Kidney epithelial cell (primary cell): Measurements from ENCODE around the gene NYAP1. TPM values are rescaled to one million over a fixed set of nuclear protein-coding genes. Genes with fewer than 3 reads are reported as not detected.

ENCODE experiments used
- DNase-seq: peaks from one replicate; pipeline ENCODE4 v3.0.0-alpha.2; 2010; ENCODE audit warnings: low read depth
- H3K27me3 ChIP-seq: 2 replicates; pipeline ENCODE4 v1.6.0; 2011; ENCODE audit warnings: low read length; ENCODE audit not compliant: control insufficient read depth, insufficient read depth
- H3K36me3 ChIP-seq: 2 replicates; pipeline ENCODE4 v1.5.1; 2011; ENCODE audit warnings: low read length; ENCODE audit not compliant: control insufficient read depth, insufficient read depth
- H3K4me3 ChIP-seq: 2 replicates; pipeline ENCODE4 v1.5.1; 2011; ENCODE audit warnings: low read depth, mild to moderate bottlenecking, control low read depth, low read length
- total RNA-seq: library from RNA; depleted of rRNA; stranded (reverse); fragments of >200 nt; gene quantifications from 2 replicates; pipeline ENCODE4 v1.2.3, GENCODE V29; 2015
- TF ChIP-seq, protein P1 (sequence below): IDR thresholded peaks from 2 replicates; pipeline ENCODE4 v1.5.1; 2011; ENCODE audit warnings: mild to moderate bottlenecking, moderate library complexity, low read length, control low read depth, inconsistent platforms; ENCODE audit not compliant: insufficient read depth, poor library complexity, severe bottlenecking

Gene NYAP1
- total RNA-seq, 1 donor from 2014 or later = 0.46 TPM

DNA sequence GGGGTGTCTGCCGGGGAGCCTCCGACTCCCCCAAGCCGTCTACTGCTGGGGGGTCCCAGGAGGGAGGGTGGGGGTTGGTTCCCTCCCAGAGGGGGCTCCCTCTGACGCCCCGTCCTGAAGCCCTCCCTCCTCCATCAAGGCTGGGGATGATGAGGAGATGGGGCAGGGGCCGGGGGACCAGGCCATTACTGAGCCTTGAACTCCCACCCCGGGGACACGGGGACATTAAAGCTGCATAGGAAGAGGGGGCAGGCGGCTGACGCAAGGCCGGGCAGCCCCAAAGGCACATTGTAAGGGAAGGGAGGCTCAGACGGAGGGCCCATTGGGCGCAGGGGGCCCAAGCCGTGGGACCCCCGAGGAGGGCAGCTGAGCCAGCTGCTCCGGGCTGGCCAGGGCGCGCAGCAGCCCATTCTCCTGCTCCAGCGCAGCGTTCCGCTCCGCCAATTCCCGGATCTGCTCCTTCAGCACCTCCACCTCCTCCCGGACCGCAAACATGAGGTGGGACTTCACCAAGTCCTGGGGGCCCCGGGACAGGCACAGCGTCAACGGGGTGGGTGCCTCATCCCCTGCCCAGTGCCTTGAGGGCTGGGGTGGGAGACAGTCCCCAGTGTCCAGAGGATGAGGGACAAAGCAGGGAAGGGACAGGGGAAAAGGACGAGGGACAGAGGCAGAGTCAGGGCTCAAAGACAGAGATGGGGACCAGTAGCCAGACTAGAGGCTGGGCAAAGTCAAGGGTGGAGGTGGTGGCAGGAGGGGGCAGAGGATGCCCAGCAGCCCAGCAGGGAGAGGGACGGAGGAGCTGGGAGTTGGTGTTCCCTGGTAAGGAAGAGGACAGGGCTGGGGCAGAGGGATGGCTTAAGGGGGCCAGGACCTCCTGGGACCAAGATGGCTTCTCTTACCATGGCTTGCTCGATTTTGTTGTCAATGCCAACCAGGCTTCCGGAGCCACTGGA lies 16.8 kb upstream of the NYAP1 start:
- no peaks in the 10 kb centered on the region for H3K36me3 ChIP-seq
- no peaks in the 10 kb centered on the region for H3K27me3 ChIP-seq
- DNase-seq = no peak
- TF ChIP-seq, protein P1, sequence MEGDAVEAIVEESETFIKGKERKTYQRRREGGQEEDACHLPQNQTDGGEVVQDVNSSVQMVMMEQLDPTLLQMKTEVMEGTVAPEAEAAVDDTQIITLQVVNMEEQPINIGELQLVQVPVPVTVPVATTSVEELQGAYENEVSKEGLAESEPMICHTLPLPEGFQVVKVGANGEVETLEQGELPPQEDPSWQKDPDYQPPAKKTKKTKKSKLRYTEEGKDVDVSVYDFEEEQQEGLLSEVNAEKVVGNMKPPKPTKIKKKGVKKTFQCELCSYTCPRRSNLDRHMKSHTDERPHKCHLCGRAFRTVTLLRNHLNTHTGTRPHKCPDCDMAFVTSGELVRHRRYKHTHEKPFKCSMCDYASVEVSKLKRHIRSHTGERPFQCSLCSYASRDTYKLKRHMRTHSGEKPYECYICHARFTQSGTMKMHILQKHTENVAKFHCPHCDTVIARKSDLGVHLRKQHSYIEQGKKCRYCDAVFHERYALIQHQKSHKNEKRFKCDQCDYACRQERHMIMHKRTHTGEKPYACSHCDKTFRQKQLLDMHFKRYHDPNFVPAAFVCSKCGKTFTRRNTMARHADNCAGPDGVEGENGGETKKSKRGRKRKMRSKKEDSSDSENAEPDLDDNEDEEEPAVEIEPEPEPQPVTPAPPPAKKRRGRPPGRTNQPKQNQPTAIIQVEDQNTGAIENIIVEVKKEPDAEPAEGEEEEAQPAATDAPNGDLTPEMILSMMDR = no peak
- H3K4me3 ChIP-seq = no peak overlapping the region

DNA sequence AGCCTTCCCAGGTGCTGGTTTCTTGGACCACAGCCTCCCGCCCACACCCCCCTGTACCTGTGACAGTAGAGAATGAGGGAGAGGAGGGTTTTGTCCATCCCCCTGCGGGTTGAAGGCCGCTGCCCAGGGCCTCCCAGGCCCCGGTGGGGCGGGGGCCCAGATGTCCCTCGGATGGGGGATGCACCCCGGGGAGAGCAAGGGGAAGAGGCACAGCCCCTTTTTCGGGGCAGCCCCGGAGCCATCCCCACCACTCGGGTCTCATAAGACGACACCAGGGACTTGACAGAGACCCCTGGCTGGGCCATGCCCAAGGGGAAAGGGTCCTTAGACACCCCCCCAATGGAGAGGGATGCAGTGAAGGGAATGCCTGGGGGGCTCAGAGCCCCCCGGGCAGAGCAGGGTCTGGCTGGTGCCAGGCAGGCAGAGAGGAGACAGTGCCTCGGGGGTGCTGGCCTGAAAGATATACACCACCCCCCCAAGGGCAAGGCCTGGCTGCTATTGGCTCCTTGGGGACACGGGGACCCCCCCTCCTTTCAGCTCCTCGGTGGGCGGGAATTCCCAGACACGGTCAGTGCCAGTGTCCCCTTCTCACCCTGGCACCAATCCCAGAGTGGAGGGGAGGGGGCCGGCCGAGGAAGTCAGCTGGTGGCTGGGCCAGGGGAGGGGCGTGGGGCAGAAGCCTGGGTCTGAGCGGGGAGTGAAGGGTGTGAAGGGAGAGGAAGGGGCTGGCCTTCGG lies 15.9 kb upstream of the NYAP1 start:
- Histone ChIP-seq H3K4me3 (no peak overlapping the region), H3K36me3 (no peaks in the 10 kb centered on the region), H3K27me3 (no peaks in the 10 kb centered on the region)
- DNase-seq = no peak
- TF ChIP-seq, protein P1 = no peak

DNA sequence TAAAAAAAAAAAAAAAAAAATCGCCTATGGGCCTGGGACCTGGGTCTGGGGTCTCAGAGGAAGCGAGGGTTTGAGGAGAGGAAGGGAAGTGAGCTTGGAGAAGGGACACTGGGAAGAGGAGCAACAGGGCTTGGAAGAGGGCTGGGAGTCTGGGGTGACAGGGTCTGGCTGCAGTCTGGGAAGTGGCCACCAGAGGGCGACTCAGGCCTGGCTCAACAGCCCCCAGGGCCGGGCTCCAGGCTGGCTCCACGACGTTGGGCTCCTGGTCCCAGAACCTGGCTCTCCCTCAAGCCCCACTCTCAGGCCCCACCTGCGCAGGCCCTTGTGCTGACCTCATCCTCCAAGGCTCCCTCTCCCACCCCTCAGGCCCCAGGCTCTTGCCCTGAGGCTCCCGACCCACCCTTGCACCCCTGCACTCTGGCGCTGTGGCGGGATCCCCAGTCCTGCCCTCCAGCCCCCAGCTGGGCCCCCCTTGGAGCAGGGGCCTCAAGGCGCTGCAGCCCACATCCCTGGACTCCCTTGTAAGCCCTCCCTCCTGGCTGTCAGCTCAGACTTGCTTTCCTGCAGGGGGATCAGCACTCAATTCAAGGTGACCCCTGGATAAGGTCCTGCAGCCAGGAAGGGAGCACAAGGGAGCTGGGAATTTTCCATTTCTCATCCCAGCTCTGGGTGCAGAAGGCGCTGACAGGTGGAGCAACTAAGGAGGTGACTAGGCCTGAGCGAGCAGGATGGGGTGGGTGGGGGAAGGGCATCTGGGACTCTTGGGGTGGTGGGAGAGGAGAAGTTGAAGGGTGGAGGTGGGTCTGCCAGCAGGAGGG lies 14.3 kb upstream of the NYAP1 start:
- Histone ChIP-seq H3K36me3 (peaks cover 2% of the 10 kb centered on the region), H3K27me3 (no peaks in the 10 kb centered on the region), H3K4me3 (no peak overlapping the region)
- DNase-seq = no peak
- TF ChIP-seq, protein P1 = peak; percentile 97

DNA sequence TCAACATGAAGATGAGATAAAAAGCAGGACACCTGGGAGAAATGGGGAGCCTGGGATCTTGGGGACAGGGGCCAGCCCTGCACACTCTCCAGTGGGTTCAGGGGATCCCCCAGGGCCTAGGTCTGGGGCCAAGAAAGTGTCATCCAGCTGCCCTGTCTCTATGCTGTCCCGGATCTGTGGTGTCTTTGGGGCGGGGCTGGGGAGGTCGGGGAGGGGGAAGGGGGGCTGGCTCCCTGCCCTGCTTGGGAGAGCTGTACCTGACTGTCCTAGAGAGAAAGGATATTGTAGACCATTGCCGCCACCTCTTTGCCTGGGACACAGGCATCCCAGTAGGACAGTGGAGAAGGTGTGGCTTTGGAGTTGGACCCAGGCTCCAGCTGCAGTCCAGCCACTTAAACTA lies 12.7 kb upstream of the NYAP1 start:
- no peak for DNase-seq
- Histone ChIP-seq H3K36me3 (peaks cover 2% of the 10 kb centered on the region), H3K4me3 (no peak overlapping the region), H3K27me3 (no peaks in the 10 kb centered on the region)
- TF ChIP-seq, protein P1 = no peak

DNA sequence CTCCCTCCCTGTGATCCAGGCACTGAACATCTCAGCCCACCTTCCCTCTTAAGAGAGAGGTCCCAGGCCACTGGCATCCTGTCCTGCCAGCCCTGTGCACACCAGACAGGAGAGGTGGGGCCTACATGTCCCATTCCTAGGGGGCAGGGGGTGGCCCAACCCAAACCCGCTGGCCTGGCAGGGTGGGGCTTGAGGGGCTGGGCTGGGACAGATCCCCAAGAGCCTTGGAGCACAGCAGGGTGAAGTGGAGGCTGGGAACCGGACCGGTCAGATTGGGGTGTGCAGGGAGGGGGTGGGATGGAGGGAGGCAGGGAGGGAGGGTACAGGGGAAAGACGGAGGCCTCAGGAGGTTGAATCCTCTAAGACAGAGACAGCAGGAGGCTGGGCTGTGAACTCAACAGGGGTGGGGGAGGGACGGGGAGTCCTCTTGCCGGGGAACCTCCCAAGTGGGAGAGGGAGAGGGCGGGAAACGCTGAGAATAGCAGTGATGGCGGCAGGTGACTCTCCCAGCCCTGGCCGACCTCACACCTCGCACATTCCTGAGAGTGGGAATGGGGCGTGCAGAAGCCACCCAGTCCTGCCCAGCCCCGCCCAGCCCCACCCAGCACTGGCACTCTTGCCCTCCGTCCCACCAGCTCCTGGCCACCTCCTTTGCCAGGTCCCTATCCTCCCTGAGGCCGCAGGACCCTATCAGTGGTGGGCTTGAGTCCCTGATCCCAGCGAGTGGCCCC lies 11.4 kb upstream of the NYAP1 start:
- Histone ChIP-seq H3K4me3 (no peak overlapping the region), H3K36me3 (peaks cover 2% of the 10 kb centered on the region), H3K27me3 (no peaks in the 10 kb centered on the region)
- TF ChIP-seq, protein P1 = no peak
- no peak for DNase-seq
